T47D (cell line): ENCODE results near the gene DLX3.

ENCODE experiments used
- DNase-seq, 2 experiments: peaks; one replicate each; pipeline versions ENCODE4 v3.0.0 to v3.0.0-alpha.2; 2011 to 2012; ENCODE audit warnings: low read depth in 1 of 2, low spot score in 1 of 2
- JUND ChIP-seq: IDR thresholded peaks from 2 replicates; pipeline ENCODE4 v1.6.1; 2012; ENCODE audit warnings: low read depth
- in situ Hi-C: cut with HindIII; loops from 2 replicates; pipeline ENCODE4 v1.10.0; 2016; ENCODE audit warnings: low sequenced_read_pairs, low pct_unique_long_range_greater_than_20kb

DLX3 gene

DNA sequence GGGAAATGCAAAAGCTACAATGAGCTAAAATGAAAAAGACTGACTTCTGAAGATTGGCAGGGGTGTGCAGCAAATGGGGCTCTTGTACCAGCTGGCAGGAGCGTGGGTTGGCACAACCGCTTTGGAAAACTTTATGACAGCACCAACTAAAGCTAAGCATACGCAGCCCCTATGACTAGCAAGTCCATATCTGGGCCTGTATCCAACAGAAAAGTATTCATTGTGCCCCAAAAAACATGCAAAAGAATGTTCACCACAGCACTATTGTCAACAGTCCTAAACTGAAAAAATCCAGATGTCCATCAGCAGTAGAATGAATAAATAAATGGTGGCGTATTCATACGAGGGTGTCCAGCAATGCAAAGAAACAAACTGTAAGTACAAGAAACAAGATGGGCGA is 38.3 kb upstream of the DLX3 start:
- DNase-seq = no peak
- TF ChIP-seq JUND = no peak
- in situ Hi-C loops = no loop called here

DNA sequence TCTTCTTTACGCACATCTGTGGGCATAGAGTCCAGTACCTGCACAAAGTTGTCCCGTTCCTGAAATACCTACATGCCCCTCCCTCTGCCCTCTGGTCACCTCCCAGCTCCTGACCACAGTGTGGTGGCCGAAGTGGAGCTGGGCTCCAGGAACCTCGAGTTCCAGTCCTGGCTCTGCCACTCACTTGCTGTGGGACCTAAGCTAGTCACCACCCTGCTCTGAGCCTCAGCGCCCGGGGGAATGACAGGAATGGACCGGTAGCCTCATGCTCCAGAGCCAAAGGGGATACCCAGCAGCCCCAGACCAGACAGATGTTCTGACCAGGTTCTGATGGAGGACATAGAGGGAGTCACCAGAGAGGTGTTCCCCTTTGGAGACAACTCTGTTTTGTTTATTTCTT is 34.2 kb upstream of the DLX3 start:
- in situ Hi-C loops = no loop called here
- no peak for DNase-seq
- no peak for TF ChIP-seq JUND

DNA sequence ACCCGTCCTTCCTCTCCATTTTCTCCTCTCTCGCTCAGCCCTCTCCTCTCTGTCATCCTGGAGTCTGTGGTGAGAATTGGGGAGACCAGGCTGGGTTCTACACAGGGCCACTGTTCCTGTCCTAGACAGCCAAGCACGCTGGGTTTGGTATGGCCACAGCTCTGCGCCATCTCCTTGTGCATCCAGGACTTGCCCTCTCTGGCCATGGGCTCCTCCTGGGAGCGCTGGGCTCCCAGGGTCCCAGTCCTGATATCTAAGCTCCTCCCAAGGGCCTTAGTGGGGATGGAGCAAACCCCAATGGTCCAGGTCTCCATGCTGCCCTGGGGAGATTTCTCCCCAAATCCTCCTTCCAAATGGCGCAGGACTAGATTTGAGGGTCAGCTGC is 33.7 kb upstream of the DLX3 start:
- TF ChIP-seq JUND = no peak
- in situ Hi-C loops = no loop called here
- DNase-seq = no peak

DNA sequence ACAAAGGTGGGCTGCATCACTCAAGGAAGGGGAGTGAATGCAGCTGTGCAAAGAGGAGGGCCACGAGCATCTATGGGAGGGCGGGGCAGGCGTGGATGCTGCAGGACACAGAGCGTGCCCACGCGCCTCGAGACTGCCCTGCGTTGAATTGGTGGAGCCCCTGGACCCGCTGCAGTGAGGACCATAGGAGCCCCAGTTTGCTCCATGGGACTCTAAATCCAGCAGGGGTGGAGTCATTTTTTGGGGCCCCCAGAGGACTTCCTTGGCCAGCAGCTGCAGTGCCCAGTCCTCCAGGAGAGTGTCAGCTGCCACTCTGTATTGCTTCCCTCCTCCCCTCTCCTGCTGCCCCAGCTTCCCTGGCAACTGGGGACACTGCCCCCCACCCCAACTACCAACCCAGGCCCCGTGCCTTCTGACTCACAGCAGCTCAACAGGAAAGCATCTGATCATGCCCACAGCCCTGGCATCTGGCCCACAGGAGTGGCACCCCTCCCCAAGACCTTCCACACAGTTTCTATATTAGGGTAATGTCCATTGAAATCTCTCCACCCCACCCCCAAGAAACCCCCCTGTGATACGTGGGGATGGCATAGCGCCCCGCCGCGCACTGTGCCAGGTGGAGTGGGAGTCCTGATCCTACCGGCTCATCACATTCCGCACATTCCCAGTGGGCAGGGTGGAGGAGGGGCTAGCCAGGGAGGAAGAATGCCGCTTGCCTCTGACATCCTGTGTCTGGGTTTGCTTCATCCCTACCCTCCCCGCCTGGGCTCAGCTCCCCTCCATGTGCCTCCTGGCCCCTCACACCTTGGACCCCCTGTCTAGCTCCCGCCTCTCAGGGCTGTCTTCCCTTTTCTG is 33.1 kb upstream of the DLX3 start:
- TF ChIP-seq JUND = no peak
- DNase-seq = peak in 1 of 2 experiments; percentile 58
- in situ Hi-C loops = no loop called here

DNA sequence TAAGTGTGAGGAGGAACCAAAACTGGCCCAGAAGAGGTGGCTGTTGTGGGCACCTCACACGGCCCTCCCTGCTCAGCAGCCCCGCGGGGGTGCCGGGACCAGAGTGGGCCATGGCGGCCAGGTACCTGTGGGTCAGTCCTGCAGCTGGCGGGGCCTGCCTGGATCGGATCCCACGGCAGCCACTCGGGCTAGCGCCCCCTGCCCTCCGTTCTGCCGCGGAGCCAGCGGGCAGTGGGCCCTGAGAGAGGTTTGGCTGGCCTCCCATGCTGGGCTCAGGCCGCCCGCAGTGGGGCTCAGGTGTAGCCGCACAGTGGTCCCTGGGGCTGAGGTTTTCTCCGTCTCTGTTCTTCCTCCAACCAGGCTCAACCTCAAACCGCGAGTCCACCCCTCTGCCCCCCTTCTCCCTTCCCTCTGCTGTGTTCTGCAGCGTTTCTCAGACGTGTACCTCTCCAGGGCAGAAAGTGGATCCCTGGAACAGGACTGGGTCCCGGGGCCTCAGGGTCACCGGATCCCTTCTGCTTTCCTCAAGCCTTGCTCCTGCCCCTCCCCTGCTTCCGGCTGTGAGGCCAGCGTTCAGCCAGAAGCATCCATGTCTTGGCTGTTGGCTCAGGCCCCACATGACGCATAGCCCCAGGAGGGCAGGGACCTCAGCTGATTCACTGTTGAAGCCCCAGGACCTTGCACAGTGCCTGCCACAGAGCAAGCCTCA is 32.3 kb upstream of the DLX3 start:
- no peak for TF ChIP-seq JUND
- DNase-seq = no peak
- in situ Hi-C loops = no loop called here

DNA sequence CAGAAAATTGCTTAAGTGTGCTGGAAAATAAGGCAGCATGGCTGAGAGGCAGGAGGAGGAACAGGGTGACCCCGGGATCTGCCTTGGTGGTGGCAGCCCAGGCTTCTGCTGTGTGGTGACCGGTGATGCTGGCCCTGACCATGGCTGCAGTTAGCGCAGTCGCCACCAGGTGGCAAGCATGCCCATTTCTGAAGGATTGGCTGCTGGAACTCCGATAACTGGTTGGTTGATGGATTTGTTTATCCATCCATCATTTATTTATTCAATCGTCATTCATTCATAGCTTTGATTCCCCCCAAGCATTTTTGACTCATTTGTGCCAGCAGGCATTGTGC is 31.8 kb upstream of the DLX3 start:
- no peak for TF ChIP-seq JUND
- peak; percentile 85 to 91 for DNase-seq
- in situ Hi-C loops = no loop called here

DNA sequence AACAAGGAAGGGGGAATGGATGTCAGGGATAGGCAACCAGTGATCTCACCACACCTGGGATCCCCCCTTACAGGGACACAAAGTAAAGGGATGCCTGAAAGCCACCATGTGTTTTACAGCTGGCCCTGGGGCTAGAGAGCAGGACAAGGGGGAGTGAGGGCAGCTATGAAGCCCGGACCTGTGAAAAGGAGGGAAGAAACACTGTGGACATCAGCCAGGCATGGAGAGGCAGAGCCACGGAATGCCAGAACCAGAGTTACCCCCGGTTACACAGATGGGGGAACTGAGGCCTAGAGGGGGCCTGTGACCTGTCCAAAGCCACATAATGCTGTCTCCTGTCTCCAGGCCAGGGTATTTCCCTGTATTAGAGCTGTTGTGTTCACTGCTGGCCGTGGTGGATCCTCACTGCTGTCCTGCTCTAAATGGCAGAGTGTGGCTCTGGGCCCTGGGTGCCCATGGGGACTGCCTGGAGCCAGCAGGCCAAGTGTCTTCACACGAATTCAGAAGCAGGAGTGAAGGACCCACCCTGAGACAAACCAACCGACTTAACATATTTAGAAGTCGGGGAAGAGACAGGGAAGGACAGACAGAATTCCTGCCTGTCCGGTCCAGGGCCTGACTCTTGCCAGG is 31.1 kb upstream of the DLX3 start:
- TF ChIP-seq JUND = no peak
- in situ Hi-C loops = no loop called here
- DNase-seq = no peak

DNA sequence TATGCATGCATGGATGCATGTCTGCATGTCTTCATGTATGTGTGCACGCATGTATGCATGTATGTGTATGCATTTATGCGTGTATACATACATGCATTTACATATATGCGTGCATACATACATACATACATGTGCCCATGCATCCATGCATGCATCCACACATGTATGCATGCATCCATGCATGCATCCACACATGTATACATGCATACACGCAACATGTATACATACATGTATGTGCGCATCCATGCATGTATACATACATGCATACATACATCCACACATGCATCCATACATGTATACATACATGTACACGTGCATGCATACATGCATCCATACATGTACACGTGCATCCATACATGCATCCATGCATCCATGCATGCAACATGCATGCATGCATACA is 29.8 kb upstream of the DLX3 start:
- in situ Hi-C loops = no loop called here
- TF ChIP-seq JUND = no peak
- no peak for DNase-seq

DNA sequence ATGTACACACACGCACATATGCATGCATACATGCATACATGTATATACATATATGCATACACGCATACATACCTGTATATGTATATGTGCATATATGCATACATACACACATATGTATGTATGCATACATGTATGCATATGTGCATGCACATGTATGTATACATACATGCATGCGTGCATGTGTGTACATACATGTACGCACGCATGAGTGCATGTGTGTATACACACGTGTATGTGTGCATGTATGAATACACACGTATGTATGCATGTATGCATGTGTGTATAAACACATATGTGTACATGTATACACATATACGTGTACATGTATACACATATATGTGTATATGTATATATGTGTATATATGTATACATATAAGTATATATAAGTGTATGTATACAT is 28.5 kb upstream of the DLX3 start:
- DNase-seq = no peak
- in situ Hi-C loops = no loop called here
- no peak for TF ChIP-seq JUND

DNA sequence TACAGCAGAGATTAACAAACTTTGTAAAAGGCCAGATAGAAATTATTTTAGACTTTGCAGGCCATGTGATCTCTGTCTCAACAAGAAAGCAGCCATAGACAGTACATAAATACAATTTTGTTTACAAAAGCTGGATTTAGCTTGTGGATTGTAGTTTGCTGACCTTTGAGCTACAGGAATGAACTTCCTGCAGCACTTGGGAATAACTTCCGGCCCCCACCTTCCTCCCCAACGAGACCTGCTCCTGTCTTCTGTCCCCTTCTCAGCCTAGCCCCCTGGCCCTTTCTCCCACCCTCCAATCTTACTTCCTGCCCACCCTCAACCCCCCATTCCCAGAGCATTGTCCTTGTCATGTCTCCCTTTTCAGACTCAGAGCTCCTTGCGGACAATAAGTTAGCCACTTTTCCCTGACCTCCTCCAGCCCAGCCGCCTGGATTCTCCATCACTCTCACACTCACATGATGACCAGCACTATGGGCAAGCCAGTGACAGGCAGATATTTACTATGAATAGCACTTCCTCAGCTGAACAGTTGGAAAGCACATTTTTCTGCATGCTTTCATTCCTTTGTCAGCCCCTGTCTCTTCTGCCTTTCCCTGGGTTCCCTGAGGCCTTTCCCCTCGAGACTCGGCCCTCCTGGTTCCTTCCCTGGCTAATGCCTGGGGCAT is 27.6 kb upstream of the DLX3 start:
- TF ChIP-seq JUND = no peak
- in situ Hi-C loops = no loop called here
- DNase-seq = no peak

DNA sequence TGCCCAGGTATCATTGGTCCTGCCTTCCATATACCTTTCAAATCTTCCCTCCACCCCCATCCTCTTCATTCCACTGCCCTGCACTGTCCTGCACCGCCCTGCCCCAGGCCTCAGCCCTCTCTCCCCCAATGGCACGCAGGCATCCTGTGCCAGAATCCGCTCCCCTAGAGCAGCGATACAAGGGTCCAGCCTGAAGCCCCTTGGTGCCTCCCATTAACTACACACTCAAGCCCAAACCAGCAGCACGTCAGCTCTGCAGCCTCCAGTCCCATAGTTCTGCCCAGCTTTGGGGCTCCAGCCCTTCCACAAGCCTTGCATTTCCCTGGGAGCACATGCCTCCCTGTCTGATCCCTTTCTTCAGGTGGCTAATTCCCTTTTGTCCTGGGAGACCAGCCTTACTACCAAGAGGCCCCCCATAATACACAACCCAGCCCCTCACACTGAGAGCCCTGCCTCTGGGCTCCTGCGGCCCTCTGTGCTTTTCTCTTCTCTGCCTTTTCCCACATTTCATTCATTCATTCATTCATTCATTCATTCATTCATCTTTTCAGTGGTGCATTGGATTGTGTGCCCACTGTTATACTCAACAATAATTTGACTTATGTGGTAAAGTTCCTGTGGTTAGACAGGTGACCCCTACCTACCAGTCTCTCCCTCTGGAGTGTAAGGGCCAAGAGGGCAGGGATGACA is 26.8 kb upstream of the DLX3 start:
- in situ Hi-C loops = no loop called here
- DNase-seq = no peak
- no peak for TF ChIP-seq JUND

DNA sequence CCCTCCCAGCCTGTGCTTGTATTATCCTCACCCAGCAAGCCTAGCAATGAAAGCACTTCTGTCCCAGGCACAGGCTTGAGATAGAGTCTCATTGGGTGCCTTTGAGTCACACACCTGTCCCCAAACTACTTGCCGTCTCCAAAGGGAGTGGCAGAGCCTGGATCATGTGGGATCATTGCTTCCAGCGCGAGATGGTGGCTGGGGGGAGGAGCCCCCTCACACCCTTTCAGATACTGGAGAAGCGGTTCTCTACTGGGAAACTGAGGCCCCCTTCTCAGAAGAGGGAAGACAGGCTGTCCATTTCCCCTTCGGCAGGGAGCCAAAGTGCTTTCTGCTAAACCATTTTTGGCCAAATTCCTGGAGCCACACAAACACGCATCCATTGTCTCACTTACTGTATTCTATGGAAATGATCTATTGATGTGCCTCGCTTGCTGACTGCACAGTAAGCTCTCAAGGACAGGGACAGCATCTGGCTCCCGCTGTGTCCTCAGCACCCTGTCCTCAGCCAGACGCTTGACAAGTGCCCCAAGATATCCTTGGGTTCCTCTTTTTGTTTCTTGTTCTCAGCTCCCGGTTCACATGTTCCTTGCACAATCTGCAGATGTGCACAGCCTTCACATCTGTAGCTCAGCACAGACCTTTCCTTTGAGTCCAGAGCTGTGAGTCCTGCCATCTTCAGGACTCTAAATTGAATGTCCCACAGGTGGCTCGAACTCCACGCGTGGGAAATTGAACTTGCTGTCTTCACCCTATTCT is 26.0 kb upstream of the DLX3 start:
- no peak for DNase-seq
- no peak for TF ChIP-seq JUND

More for the DNA sequence above, 26.0 kb upstream of the DLX3 start:
- in situ Hi-C loops = no loop called here
